Stimulated activated CD4-positive, alpha-beta T cell treated with anti-CD3 and anti-CD28 coated beads, Interleukin-4, amount 100 ng/mL, for 48 hours (primary cell): Measurements from ENCODE around the gene SLC25A17.
"Not testable (repeated sequence)": the region's sequence is repeated elsewhere in the genome, so short reads cannot be mapped to it uniquely, and the experiment has no call there.

Experiments
- DNase-seq, 2 donors: peaks; one replicate each; pipeline ENCODE4 v3.0.0-alpha.2; 2020; ENCODE audit warnings: low read depth in 2 of 2

SLC25A17 gene, protein sequence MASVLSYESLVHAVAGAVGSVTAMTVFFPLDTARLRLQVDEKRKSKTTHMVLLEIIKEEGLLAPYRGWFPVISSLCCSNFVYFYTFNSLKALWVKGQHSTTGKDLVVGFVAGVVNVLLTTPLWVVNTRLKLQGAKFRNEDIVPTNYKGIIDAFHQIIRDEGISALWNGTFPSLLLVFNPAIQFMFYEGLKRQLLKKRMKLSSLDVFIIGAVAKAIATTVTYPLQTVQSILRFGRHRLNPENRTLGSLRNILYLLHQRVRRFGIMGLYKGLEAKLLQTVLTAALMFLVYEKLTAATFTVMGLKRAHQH

DNA sequence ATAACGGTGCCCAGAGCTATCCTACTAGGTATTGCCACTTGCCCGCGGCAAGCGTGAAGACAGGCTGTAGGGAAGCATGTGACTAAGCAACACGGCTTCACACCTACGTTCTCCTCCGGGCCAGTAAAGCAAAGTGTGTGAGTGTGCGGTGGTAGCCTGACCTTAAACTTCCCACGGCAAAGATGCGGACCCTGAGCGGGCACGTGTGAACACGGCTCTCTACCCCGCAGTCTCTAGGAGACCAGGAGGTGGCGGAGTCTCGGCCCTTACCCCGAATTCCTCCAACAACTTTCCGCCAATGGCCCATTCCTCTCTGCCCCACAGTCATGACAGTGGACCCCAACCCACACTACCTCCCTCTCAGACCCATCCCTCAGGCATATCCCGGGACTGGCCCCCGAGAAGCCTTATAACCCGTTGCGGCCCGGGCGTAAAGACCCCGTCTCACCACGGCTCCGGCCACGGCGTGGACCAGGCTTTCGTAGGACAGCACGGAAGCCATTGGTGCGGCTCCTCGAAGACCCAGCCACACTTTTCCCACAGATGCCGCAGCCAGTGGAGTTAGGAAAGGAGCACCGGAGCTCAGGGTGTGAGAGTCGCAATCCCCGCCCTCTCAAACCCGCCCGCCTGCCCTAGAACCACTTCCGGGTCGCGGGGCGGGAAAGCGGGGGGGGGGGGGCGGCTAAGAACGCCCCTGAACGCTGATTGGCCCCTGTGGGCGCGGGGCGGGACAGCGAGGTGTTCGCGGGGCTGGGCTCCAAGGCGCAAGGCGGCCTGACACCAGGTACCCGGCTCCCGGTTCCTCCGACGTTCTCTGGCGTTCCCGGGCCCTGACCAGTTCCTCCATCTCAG is at the start of gene SLC25A17:
Gene SLC25A17 (minus strand): TSS at position 600 of the 852 bp plus-strand sequence. CDS start 98 bp downstream, at position 502.
- DNase-seq: peak; percentile 77 to 85

DNA sequence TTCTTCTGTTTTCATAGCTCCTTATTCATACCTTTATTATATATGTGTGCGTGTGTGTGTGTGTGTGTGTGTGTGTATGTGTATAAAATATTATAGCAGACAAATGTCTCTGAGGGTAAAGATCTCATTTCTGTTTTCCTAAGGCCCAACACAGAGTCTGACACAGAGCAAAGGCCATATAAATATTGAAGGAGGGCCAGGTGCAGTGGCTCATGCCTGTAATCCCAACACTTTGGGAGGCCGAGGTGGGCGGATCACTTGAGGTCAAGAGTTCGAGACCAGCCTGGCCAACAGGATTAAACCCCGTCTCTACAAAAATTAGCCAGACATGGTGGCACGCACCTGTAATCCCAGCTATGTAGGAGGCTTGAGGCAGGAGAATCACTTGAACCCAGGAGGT is 49.2 kb upstream of the SLC25A17 start:
- not testable (repeated sequence) for DNase-seq

DNA sequence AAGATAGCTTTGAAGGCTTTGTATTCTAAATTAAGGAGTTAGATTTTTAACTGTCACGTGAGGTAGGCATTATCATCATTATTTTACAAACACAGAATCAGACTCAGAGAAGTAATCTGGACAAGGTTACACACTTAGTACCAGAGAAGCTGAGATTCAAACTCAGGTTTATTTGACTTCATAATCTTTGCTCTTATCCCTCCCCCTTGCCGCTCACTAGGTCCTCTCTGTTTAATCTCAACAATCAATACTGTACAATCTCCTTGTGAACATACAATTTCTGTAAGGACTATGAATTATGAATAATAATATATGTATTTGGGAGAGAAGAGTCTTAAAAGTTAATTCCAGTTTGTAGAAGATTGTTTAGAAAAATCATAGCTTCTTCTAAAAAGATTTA is 48.0 kb upstream of the SLC25A17 start:
- DNase-seq: no peak

DNA sequence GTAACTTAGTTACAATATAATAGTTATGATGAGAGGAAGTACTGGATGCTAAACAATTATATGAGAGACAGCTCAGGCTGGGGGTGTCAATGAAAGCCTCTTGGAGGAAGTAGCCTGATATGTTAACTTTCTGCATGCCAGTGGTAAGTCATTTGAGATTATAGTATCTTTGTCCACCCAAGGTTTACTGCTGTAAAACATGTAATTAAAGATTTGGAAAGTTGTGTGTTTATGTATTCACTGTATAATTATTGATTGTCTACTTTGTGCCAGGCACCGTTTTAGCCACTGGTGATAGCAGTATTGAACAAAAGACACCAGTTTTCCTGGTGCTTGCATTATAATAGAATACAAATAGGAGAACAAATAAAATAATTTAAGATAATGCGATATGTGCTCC is 43.4 kb upstream of the SLC25A17 start:
- no peak for DNase-seq

DNA sequence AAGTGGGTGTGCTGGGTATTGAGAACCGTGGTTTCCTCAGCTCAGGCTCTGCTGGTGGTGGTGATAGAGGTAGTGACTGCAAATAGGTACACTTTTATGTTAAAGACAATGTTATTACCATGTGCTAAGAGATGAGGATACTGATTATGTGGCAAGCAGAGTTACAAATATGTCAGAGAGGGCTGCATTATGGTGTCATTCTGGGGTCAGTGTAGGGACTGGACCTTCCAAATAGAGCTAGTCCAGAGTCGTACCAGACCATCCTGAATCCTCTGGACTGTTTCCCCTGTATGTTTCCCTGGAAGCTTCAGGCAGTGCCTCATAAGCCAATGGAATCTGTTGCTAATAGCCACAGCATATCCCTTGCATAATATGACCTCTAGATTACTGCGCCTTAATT is 42.9 kb upstream of the SLC25A17 start, which contains the start of gene DNAJB7:
Gene DNAJB7 (minus strand): TSS at position 101 of the 400 bp plus-strand sequence. CDS start 119 bp downstream, outside the sequence.
- DNase-seq: no peak

DNA sequence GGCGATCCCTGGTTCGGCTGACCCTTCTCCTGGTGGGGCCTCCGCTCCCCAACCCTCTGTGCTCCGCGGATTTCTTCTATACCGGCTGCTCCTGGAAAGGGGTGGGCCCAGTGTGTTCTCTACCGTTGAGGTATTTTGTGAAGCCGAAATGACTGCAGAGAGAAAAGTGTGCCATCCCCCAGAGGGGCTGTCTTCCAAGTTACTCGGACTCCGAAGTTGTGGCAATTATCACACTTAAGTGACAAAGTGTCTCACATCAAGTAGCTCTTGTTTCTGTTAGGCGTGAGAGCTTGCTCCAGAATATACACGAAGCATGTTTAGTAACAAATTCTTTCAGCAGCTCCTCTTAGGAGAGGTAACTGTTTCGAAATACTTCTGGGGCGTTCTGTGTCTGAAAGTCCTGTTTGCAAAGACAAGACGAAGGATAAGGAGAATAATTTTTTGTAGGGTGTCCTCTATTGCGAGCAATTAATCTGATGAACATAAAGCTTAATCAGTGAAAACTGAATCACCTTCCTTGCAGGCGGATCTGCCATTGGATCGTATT is 38.2 kb upstream of the SLC25A17 start:
- DNase-seq: no peak

DNA sequence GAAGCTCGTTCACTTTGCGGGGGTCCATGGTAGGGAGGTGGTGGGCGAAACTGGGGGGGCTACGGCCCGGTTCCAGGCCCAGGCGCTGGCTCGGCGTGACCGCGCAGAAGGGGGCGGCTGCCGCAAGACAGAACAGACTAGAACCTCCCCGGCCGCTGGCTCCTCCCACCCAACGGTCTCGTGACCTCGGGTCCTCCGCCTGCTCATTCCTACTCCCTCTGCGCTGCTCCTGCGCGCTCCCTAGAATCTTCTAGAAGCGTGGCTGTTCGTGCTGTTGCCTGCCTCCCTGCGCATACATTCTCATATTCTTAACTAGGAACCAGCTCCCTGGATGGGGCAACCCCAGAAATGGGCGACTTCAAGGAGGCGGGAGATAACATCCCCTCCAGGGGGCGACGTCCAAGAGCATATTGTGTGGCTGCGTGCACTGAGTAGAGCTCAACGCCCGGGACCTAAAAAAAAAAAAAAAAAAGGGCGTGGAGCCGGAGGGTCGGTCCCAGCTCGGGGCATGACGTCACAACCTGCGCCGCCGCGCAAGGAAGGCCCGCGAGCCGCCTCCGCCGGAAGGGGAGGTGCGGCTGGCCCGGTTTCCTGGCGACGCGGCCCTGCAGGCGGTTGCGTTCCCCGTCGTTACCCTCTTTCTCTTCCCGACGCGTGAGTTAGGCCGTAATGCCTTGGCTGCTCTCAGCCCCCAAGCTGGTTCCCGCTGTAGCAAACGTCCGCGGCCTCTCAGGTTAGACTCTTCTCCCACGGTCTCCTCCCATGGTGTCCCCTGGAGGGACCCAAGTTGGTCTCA is 37.6 kb upstream of the SLC25A17 start, which contains the start of the genes ST13 and XPNPEP3:
Gene ST13 (minus strand): TSS at position 127 of the 796 bp plus-strand sequence. CDS start 99 bp downstream, at position 28.
Gene XPNPEP3 (plus strand): TSS at position 636 of the 796 bp plus-strand sequence. CDS start 34 bp downstream, at position 670.
- DNase-seq: peak; percentile 97

DNA sequence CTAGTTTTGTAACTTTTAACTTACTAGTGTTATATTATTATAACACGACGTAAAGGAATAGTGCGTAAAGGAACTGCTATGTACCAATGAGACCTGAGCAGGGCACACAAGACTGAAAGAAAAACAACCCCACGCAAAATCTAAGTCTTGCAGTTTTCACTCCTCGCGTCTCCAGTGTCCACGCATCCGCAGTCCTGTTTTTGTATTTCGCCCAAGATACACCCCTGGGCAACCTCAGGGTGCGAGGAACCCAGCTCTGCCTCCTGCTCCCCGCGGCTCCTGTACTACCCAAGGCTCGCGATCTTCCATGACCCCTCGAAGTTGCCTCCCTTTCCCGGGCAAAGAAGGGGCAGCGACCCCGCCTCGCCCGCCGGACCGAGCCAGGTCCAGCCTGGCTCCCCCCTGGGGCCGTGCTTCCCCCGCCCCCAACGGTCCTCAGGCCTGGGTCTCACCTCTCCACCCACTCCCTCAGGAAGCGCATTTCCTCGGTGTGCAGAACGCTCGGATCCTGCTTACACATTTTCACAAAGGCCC is 36.9 kb upstream of the SLC25A17 start:
- DNase-seq: peak; percentile 6 to 12

DNA sequence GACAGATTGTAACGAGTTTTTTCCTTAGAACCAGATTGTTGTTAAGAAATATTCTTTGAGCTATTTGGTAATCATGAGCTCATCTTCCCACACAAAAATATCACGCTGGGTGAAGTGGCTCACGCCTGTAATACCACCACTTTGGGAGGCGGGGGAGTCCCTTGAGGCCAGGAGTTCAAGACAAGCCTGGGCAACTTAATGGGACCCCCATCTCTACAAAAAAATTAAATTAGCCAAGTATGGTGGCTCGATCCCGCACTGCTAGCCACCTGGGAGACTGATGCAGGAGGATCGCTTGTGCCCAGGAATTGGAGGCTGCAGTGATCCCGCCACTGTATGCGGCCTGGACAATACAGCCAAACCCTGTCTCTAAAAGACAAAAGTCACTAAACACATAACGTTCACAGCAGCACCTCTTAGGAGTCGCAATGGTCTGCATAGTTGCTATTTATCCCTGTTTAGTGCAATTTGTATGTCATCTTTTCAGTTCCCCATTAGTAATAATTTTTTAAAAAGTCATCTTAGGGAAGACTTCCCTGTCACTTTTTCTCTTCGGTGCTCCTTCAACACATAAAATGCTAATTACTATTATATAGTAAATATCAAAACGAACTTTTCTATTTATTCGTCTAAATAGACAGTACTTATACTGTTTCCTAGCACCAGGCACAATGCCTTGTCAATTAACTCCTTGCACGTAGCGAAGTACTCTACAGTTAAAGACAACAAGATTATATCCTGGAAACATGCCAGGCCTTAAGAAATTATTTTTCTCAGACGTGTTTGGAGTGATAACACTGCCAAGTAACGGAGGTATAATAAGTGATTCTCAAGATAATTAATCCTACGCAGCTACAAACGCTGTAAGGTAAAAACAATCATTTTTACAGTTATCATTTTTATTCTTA is 36.2 kb upstream of the SLC25A17 start:
- DNase-seq: no peak

DNA sequence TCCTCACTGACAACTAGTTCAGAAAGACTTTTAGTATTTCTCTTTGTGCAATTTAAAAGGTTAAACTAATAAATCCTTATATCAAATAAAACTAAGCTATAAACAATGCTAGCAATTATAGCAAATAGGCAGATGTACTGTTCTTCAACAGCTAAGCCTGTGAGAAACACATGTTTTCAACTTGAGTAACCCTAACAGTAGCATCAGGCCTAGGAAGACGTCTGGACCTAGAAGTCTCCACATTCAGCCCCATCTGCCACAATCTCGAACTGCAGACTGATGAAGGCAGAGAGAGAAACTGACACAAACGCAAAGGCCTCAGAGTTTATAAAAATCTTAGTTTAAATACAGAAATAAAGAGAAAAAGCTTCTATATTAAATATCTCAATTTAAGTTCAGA is 34.8 kb upstream of the SLC25A17 start:
- no peak for DNase-seq

DNA sequence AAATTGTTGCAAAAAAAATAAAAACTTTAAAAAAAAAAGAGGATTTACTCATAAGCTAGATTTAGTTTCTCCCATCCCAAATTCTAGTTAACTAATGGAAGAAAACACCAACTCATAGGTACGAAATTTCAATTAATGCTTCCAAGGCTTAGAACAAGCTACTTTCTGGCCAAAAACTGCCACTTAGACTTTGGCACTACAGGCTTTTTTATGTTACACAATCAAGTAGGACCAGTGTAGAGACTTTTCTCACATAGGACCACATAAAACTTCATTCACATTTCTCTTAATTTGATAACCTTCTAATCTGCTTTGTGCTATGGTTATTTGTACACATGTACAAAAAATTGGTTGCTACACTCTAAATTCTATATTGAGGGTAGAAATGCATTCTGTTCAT is 34.2 kb upstream of the SLC25A17 start:
- DNase-seq: no peak

DNA sequence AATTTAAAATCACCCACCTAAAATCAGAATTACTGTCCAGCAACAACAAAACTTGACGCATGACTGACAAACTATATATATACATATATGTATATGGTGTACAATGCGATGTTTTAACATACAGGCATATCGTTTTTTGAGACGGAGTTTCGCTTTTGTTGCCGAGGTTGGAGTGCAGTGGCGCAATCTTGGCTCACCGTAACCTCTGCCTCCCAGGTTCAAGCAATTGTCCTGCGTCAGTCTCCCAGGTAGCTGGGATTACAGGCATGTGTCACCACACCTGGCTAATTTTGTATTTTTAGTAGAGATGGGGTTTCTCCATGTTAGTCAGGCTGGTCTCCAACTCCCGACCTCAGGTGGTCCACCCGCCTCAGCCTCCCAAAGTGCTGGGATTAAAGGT is 26.7 kb upstream of the SLC25A17 start:
- DNase-seq: not testable (repeated sequence)

DNA sequence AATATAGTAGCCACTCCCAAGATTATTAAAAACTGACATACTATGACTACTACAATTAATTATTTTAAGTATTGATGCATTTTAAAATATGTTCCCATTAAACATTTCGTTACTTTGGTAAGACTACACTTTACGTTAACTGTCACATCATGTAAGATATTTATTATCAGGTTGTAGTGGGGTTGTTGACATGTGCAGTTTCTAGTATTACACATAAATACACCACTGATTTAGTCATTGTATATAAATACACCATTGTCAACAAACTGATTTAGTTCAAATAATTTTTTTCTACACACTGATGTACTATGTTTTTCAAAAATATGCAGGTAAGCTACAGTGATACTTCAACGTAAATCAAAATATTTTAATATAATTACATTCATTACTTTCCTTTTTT is 25.8 kb upstream of the SLC25A17 start:
- DNase-seq: no peak

DNA sequence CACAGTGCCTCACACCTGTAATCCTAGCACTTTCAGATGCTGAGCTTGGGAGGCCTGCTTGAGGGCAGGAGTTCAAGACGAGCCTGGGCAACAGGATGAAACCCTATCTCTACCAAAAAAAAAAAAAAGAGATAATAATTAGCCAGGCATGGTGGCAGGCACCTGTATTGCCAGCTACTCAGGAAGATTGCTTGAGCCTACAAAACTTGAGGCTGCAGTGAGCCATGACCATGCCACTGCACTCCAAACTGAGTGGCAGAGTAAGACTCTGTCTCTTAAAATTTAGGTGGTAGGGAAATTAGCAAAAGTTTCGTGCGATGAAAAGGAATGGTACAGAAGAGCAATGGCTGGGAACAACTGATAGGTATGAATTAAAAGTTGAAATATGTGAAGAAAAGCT is 19.3 kb upstream of the SLC25A17 start:
- DNase-seq: no peak

DNA sequence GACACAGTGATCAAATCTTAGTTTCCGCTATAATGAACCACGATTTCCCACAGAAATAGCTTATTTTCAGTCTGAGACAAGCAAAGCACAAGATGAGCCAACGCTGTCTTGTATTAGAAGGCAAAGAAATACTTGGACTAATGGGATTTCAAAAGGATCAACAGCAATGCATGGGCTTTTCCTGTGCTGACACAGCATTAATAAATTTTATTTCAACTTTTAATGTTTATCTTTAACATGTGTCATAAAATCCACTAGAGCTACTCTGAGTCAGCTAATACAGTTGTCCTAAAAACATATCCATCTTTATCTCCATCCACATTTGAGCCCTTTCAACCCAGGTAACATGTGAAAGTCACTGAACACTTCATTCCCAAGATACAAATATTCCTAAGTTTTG is 15.5 kb upstream of the SLC25A17 start:
- DNase-seq: no peak

DNA sequence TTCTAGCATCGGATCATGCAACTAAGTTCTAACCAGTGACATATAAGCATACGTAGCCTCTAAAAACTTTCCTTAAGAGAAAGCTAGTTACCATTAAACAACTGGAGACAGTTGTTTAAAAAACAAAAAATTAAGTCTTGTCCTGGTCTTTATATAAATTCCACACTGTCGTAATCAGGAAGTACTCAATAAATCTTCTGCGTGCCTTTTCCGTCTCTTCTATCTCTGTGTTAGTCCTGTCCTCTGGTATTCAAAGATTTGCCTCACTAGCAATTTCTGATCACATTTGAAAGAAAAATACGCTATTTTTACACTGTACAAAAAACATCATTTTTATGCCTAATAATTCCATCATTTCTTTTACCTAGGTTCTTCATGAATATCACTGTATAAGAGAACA is 10.0 kb upstream of the SLC25A17 start:
- no peak for DNase-seq

DNA sequence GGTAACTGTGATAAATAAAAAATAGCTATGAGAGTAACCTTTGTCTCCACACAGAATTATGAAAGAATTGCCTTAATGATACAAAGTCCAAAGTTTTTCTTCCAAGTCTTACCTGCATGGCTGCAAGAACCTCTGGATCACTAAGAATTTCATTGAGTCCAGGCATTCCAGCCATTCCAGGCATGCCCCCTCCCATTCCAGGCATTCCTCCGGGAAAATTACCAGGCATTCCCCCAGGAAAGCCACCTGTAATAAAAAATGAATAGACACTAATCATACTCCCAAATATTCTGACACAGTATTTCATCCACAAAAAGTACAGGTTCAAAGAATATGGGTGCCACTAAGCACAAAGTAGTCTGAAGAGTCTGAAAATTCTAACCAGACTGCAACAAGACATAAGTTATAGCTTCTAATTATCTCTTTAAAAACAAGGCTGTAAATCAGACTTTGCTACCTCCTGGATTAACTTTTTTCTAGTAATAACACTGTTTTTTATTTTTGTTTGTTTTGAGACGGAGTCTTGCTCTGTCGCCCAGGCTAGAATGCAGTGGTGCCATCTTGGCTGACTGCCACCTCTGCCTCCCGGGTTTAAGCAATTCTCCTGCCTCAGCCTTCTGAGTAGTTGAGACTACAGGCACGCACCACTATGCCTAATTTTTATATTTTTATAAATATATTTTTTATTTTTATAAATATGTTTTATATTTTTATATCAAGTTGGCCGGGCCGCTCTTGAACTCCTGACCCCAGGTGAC is 8.0 kb upstream of the SLC25A17 start:
- DNase-seq: no peak

DNA sequence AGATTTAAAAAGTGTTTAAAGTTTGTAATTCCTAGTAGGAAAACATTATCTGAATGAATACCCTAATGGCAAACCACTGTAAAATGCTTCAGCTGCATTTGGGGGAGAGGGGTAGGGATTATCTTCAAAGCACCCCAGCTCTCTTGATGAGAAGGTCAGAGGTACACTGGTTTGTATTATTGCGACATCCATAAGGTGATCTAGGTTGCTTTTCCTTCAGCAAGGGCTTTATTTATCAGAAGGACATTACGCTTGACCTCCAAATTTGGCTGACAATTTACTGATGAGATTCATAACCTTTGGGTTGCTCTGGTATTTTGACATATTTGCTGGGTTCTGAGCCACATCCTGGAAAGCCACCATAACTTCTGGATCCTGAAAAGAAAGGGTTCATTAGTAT is 7.1 kb upstream of the SLC25A17 start:
- DNase-seq: not testable (repeated sequence)

DNA sequence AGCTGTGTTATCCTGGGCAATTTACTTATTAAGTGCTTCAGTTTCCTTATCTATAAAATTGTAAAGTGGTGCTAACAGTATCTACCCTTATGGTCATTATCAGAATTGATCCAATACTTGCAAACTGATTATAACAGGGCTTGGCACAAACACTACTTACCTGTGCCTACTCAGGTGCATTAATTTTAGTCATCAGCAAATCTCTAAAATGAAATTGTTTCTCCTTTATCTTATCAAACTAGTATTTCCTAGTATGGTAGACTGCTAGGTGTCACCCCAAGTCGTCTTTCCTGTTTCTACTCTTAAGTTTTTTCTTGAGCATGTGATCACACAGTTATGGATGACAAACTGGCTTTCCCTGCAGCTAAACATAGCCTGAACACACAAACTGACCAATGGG is 4.3 kb upstream of the SLC25A17 start:
- no peak for DNase-seq
